Cardiac fibroblast (primary cell): ENCODE results near the gene C16orf92.

Experiments used
- DNase-seq, 2 donors: peaks; one replicate each; pipeline versions ENCODE4 v3.0.0 to v3.0.0-alpha.2; 2010; ENCODE audit warnings: low read depth in 2 of 2
- H3K4me3 ChIP-seq, 2 donors: replicated peaks in 1 of 2; 1 replicate in 1 of 2; 2 replicates in 1 of 2; pipeline ENCODE4 v1.5.1; 2011; ENCODE audit warnings: low read depth in 2 of 2, low read length in 2 of 2, mild to moderate bottlenecking in 2 of 2, moderate library complexity in 1 of 2
- TF ChIP-seq, protein P1 (sequence below): IDR thresholded peaks from one replicate; pipeline ENCODE4 v1.5.1; 2011; ENCODE audit warnings: low read depth, mild to moderate bottlenecking, low read length, inconsistent platforms

The C16orf92 gene

DNA sequence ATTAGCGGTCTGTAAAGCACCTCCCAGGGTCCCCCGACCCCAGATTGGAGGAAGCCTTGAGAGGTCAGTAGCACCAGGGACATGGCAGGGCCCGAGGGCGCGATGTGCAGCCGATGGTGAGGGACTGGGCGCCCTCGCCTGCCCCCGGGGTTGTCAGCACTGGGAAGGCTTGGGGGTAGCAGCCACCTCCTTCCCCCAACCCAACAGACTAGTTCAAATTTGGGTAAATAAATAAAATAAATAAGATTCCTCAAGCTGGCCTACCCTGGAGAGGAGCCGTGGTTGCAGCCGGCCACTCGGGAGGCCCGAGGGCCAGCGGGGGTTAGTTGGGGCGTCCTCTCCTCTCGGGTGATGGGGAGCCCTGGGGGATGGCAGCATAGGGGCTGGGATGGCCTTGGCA lies 1.5 kb downstream of the C16orf92 start:
- H3K4me3 ChIP-seq, result no peak overlapping the region
- no peak for DNase-seq
- TF ChIP-seq, protein P1, sequence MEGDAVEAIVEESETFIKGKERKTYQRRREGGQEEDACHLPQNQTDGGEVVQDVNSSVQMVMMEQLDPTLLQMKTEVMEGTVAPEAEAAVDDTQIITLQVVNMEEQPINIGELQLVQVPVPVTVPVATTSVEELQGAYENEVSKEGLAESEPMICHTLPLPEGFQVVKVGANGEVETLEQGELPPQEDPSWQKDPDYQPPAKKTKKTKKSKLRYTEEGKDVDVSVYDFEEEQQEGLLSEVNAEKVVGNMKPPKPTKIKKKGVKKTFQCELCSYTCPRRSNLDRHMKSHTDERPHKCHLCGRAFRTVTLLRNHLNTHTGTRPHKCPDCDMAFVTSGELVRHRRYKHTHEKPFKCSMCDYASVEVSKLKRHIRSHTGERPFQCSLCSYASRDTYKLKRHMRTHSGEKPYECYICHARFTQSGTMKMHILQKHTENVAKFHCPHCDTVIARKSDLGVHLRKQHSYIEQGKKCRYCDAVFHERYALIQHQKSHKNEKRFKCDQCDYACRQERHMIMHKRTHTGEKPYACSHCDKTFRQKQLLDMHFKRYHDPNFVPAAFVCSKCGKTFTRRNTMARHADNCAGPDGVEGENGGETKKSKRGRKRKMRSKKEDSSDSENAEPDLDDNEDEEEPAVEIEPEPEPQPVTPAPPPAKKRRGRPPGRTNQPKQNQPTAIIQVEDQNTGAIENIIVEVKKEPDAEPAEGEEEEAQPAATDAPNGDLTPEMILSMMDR, result no peak

DNA sequence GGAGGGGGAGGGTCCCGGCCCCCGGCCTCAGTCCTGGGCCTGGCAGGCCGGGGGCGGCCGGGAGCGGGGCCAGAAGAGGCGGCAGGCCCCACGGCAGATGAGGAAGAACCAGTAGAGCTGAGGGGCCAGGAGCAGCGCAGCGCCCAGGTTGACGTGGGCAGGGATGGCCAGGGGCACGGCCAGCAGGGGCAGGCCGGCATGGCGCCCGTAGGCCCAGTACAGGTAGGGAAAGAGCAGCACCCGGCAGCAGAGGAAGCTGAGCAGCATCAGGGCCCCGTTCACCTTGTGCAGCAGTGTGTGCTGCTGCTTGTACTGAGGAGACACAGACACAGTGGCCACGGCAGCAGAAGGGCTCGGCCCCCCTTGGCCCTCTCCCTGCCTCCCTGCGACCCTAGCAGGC lies 2.2 kb downstream of the C16orf92 start:
- no peak overlapping the region for H3K4me3 ChIP-seq
- DNase-seq, result no peak
- TF ChIP-seq, protein P1, result no peak

DNA sequence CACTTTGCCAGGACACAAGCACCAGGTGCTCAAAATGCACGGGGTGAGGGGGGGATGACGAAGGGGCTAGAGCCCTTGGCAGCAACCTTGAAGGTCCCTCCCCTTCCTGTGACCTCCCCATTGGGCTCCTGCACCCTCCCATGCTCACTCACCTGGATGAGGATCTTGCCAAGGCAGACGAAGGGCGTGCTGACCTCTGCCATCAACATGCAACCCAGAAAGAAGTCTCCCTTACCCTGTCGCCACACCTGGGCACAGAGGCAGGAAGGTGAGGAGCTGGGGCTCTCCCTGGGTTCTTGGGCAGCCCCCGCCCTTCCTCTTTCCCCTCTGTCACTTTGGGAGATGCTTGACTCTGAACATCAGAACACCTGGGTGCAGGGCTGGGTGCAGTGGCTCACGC lies 2.6 kb downstream of the C16orf92 start:
- no peak overlapping the region for H3K4me3 ChIP-seq
- TF ChIP-seq, protein P1, result no peak
- no peak for DNase-seq

DNA sequence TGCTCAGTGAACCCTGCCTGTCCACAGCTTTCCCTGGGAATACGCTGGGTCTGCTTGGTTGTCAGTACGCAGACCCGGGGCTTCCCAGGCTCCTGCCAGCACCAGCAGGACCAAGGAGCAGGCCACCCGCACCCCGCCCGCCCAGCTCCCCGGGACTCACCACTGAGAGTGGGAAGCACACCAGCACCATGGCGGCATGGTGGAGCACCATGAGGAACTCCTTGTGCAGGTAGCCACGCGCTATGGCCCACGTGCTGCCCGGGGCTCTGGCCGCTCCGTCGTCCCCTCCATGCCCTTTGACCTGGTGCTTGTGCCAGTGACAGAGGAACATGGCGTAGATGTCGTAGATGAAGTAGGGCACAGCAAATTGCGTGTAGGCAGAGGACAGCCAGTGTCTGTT lies 3.5 kb downstream of the C16orf92 start:
- no peak for DNase-seq
- TF ChIP-seq, protein P1, result no peak
- no peak overlapping the region for H3K4me3 ChIP-seq

DNA sequence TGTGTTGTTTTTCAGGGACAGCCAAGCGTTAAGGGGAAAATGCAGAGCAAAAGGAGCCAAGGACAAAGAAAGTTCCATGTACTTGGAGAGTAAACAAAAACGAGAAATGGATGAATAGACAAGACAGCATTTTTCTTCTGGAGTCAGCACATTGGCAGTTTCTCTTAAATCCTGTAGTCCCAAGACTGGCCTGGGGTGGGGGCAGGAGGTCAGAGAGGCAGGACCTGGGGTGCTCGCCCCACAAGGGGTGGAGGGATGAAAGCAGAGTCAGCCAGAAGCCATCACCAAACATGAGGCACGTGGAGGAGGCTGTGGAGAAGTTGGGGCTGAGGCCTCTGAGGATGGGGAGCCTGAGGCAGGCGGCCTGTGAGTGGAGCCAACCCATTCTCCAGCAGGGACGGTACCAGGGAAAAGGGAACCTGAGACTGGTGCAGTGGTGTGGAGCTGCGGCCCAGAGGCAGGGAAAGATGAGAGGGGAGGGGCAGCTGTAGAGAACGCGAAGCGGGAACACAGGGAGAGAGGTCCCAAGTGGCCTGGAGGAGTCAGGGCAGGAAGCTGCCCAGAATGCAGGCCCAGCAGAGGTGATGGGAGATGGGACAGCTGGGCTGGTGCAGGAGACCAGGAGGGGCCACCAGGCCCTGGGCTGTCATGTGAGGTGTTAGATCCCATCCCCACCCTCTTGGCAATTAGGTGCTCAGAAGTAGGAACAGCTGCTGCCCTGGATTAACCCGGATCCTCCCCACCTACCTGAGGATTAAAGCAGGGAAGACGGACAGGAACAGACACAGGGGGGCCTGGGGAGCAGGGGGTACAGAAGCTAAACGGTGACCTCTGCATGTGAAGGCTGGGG lies 4.8 kb downstream of the C16orf92 start:
- TF ChIP-seq, protein P1, result no peak
- DNase-seq, result no peak
- H3K4me3 ChIP-seq, result no peak overlapping the region

DNA sequence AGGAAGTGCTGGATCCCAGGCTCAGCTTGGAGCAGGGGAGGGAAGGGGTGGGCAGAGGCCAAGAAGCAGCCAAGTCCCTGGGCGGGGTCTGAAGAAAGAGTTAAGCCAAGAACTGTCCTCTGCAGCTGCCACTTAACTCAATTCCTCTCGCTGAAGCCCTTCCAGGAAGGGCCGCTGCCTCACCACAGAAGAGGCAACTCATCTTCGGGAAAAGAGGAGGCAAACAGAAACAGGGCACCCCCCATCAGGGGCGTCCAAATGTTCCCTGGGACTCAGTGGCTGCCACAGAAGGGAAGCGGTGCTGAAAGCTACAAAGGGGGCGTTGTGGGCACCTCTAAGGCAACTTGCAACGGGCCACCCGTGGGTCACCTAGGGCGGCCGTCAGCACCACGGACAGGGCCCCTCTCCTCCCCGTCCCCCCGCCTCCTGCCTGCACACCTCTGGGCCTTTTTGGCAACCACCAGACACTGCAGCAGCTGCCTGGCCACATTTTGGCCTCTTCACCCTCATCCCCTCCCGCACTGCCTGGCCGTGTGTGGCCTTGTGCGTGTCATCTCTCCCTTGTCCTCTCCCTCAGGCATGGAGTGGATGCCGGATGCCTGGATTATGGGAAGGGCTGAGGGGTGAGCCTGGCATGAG lies 5.6 kb downstream of the C16orf92 start:
- TF ChIP-seq, protein P1, result no peak
- DNase-seq, result no peak

More for the DNA sequence above, 5.6 kb downstream of the C16orf92 start:
- H3K4me3 ChIP-seq, result no peak overlapping the region
